SK-N-SH (cell line): ENCODE results near the gene IDH3A. TPM values are rescaled to one million over a fixed set of nuclear protein-coding genes. Genes with fewer than 3 reads are reported as not detected.

Experiments
- CTCF ChIA-PET: fragments of 300-600, 350-600 bp; formaldehyde crosslinking; extraction: SDS; loops from one replicate; lab custom pipeline; 2021; lab: Yijun Ruan, JAX
- POLR2A ChIA-PET: fragments of 350-600 bp; sonication (Branson Sonifier 250); formaldehyde crosslinking; extraction: SDS; loops from one replicate; lab custom pipeline; 2020; ENCODE audit warnings: antibody characterized with exemption, inconsistent platforms; lab: Yijun Ruan, JAX
- DNase-seq: peaks from one replicate; pipeline ENCODE4 v3.0.0; 2012
- H2AFZ ChIP-seq: fragments of 200-600 bp; sonication (generic); 2 replicates; pipeline ENCODE4 v1.8.1; 2016; ENCODE audit warnings: antibody characterized with exemption, mild to moderate bottlenecking, low read depth
- H3F3A ChIP-seq: fragments of 200-600 bp; sonication (generic); replicated peaks from 2 replicates; pipeline ENCODE3; 2016; ENCODE audit warnings: antibody characterized with exemption, mild to moderate bottlenecking; ENCODE audit not compliant: insufficient read depth
- H3K27ac ChIP-seq, 2 experiments: fragments of 200-500 bp in 1 of 2; fragments of 200-600 bp in 1 of 2; sonication (Bioruptor generic) in 1 of 2; sonication (generic), shearing (Covaris generic) in 1 of 2; 2 replicates each; pipeline versions ENCODE4 v1.5.1 to v1.6.1; 2014 to 2016; ENCODE audit warnings: low read depth in 2 of 2, inconsistent platforms in 1 of 2, low read length in 1 of 2, mild to moderate bottlenecking in 1 of 2, mixed read lengths in 1 of 2
- H3K27me3 ChIP-seq: fragments of 200-600 bp; sonication (generic), shearing (Covaris generic); 2 replicates; pipeline ENCODE4 v1.6.1; 2016; ENCODE audit warnings: mixed run types; ENCODE audit not compliant: insufficient read depth
- H3K36me3 ChIP-seq, 2 experiments: fragments of 200-500 bp in 1 of 2; fragments of 200-600 bp in 1 of 2; sonication (Bioruptor generic) in 1 of 2; sonication (generic) in 1 of 2; replicated peaks in 1 of 2; 2 replicates each; pipeline versions ENCODE3 to v1.5.1; 2014 to 2016; ENCODE audit warnings: low read length in 1 of 2, mild to moderate bottlenecking in 1 of 2; ENCODE audit not compliant: insufficient read depth in 2 of 2, control insufficient read depth in 1 of 2
- H3K4me1 ChIP-seq, 2 experiments: fragments of 200-500 bp in 1 of 2; fragments of 200-600 bp in 1 of 2; sonication (Bioruptor generic) in 1 of 2; sonication (generic), shearing (Covaris generic) in 1 of 2; 2 replicates each; pipeline versions ENCODE4 v1.5.1 to v1.6.1; 2014 to 2016; ENCODE audit warnings: low read depth in 1 of 2, low read length in 1 of 2, mixed run types in 1 of 2; ENCODE audit not compliant: insufficient read depth in 2 of 2, control insufficient read depth in 1 of 2
- H3K4me2 ChIP-seq: fragments of 200-600 bp; sonication (generic), shearing (Covaris generic); 2 replicates; pipeline ENCODE4 v1.6.1; 2017; ENCODE audit warnings: mixed run types
- H3K4me3 ChIP-seq, 2 experiments: fragments of 200-500 bp in 1 of 2; fragments of 200-600 bp in 1 of 2; sonication (Bioruptor generic) in 1 of 2; sonication (generic), shearing (Covaris generic) in 1 of 2; 2 replicates each; pipeline versions ENCODE4 v1.5.1 to v1.8.1; 2014 to 2016; ENCODE audit warnings: low read depth in 2 of 2, inconsistent platforms in 1 of 2, low read length in 1 of 2, mild to moderate bottlenecking in 1 of 2, mixed read lengths in 1 of 2, moderate library complexity in 1 of 2
- H3K79me2 ChIP-seq: fragments of 200-600 bp; sonication (generic); 2 replicates; pipeline ENCODE4 v1.8.1; 2017; ENCODE audit warnings: mild to moderate bottlenecking; ENCODE audit not compliant: insufficient read depth
- H3K9ac ChIP-seq: fragments of 200-600 bp; sonication (generic); 2 replicates; pipeline ENCODE4 v1.6.1; 2017; ENCODE audit warnings: mixed run types
- H3K9me2 ChIP-seq: fragments of 200-600 bp; sonication (generic); 2 replicates; pipeline ENCODE4 v1.6.1; 2017; ENCODE audit warnings: mixed run types
- H3K9me3 ChIP-seq: fragments of 200-600 bp; sonication (generic); 2 replicates; pipeline ENCODE4 v1.6.1; 2017; ENCODE audit warnings: mixed run types, mild to moderate bottlenecking, moderate library complexity
- H4K20me1 ChIP-seq: fragments of 200-600 bp; sonication (generic); 2 replicates; pipeline ENCODE4 v1.6.1; 2017; ENCODE audit warnings: mild to moderate bottlenecking, mixed run types; ENCODE audit not compliant: insufficient read depth
- EP300 ChIP-seq, 2 experiments: IDR thresholded peaks; 2 replicates each; pipeline versions ENCODE4 v1.4.0 to v1.6.1; 2012; ENCODE audit warnings: borderline replicate concordance in 1 of 2, low read depth in 1 of 2, low read length in 1 of 2
- EZH2phosphoT487 ChIP-seq: fragments of 200-600 bp; sonication (generic); IDR thresholded peaks from 2 replicates; pipeline ENCODE4 v1.6.1; 2017; ENCODE audit warnings: low read depth, mixed run types, mild to moderate bottlenecking, antibody characterized with exemption, moderate library complexity, borderline replicate concordance
- FOSL2 ChIP-seq: IDR thresholded peaks from 2 replicates; pipeline ENCODE4 v1.4.0; 2012; ENCODE audit warnings: low read depth, mild to moderate bottlenecking, moderate library complexity, borderline replicate concordance
- FOXJ3 ChIP-seq: sonication (generic); formaldehyde crosslinking; IDR thresholded peaks from 2 replicates; pipeline ENCODE4 v1.5.1; 2020; ENCODE audit warnings: mild to moderate bottlenecking, missing genetic modification reagents
- GATA2 ChIP-seq: sonication (generic); formaldehyde crosslinking; IDR thresholded peaks from 2 replicates; pipeline ENCODE4 v1.5.0; 2020; ENCODE audit warnings: mild to moderate bottlenecking, missing genetic modification reagents
- MXI1 ChIP-seq: IDR thresholded peaks from 2 replicates; pipeline ENCODE4 v1.6.1; 2012; ENCODE audit warnings: mild to moderate bottlenecking, low read depth, low read length, improper control_type of control experiment
- RAD21 ChIP-seq: IDR thresholded peaks from 2 replicates; pipeline ENCODE4 v1.6.1; 2012; ENCODE audit warnings: mild to moderate bottlenecking, low read length
- RCOR1 ChIP-seq: fragments of 150-350 bp; IDR thresholded peaks from 2 replicates; pipeline ENCODE4 v1.6.1; 2017; ENCODE audit warnings: antibody characterized with exemption, low read length
- RFX5 ChIP-seq: IDR thresholded peaks from 2 replicates; pipeline ENCODE4 v1.6.1; 2012; ENCODE audit warnings: mild to moderate bottlenecking, improper control_type of control experiment, low read length
- SMC3 ChIP-seq: IDR thresholded peaks from 2 replicates; pipeline ENCODE4 v1.6.1; 2012; ENCODE audit warnings: low read depth, low read length, improper control_type of control experiment
- TEAD4 ChIP-seq: IDR thresholded peaks from 2 replicates; pipeline ENCODE4 v1.4.0; 2012; ENCODE audit warnings: mild to moderate bottlenecking, borderline replicate concordance; ENCODE audit not compliant: insufficient read depth
- USF1 ChIP-seq: IDR thresholded peaks from 2 replicates; pipeline ENCODE4 v1.4.0; 2012; ENCODE audit warnings: low read depth, borderline replicate concordance
- YY1 ChIP-seq: IDR thresholded peaks from 2 replicates; pipeline ENCODE4 v1.4.0; 2012; ENCODE audit warnings: low read depth, mild to moderate bottlenecking
- WGBS: methylation state at CpG from one replicate; pipeline ENCODE4 v1.1.6; 2017; ENCODE audit warnings: low lambda C conversion rate; 5-methylcytosine and 5-hydroxymethylcytosine counted together
- polyA plus RNA-seq, 3 experiments: library from polyadenylated mRNA; depleted of rRNA; stranded (reverse); fragments of >200 nt; gene quantifications; 2 replicates each; pipeline ENCODE4 v1.2.3, GENCODE V29; 2012
- TF ChIP-seq, protein P1 (sequence below): IDR thresholded peaks from 2 replicates; pipeline ENCODE4 v1.4.0; 2012; ENCODE audit warnings: low read depth, borderline replicate concordance
- TF ChIP-seq, protein P2 (sequence below): fragments of 150-350 bp; IDR thresholded peaks from 2 replicates; pipeline ENCODE4 v1.6.1; 2017; ENCODE audit warnings: antibody characterized with exemption, low read length, low read depth, borderline replicate concordance
- TF ChIP-seq, protein P3 (sequence below): IDR thresholded peaks from 2 replicates; pipeline ENCODE4 v1.4.0; 2012; ENCODE audit warnings: low read depth

The IDH3A gene
- polyA plus RNA-seq, 1 of the 3 experiments (the other 2 are of a cell fraction) = 33.2 TPM

DNA sequence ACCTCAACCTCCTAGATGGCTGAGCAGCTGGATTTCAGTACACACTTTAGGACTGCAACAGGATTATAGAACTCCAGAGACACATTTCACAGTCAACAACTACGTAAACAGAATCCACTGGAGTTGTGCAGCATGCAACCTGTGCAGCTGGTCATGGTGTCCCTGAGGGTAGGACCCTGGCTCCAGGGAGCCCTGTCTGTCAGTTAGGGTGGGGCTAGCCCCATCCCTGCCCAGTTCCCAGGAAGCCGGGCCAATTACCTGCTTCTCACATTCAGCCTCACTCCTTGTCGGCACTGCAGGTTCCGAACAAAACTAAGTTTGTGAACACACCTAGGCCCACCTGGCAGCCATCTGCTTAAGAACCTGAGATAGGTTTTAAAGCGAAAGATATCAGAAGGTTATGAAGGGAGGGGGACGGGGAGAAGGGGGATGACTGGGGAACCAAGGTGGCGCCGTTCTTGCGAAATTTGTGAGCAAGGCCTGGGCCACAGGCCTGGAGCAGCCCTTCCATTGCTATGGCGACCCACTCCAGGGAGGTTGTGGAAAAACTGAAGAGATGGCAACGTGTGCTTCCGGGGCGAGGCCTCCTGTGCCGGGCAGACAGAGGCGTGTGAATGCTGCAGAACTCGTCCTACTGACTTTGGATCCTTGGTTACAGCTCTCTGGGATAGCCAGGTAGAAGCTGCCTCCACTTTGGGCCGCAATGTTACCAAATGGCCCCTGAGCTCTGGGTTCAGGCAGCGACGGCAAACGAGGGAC is 59.9 kb downstream of the IDH3A start:
- no peak overlapping the region for H3K4me3 ChIP-seq
- no peaks in the 10 kb centered on the region for H3F3A ChIP-seq
- DNase-seq = no peak
- POLR2A ChIA-PET = no interaction called here
- H3K36me3 ChIP-seq = no peaks in the 10 kb centered on the region
- no peak overlapping the region for H3K4me2 ChIP-seq
- no peak overlapping the region for H2AFZ ChIP-seq
- CTCF ChIA-PET = interaction anchor here (1.1 to 8.2 kb wide), 4 partner anchors 14 to 242 kb away, joined by 3 to 68 read pairs (median 8); no protein-coding TSS in a partner anchor
- H3K79me2 ChIP-seq = no peaks in the 10 kb centered on the region
- no peaks in the 10 kb centered on the region for H4K20me1 ChIP-seq
- no peaks in the 10 kb centered on the region for H3K9me2 ChIP-seq
- H3K27ac ChIP-seq = no peak overlapping the region
- H3K9ac ChIP-seq = no peak overlapping the region
- H3K4me1 ChIP-seq = peaks cover 11 to 25% of the 10 kb centered on the region in 2 experiments; a peak in 3 of 4 replicates
- TF ChIP-seq RAD21 (no peak), SMC3 (no peak), TEAD4 (no peak), USF1 (no peak), RFX5 (no peak), MXI1 (no peak), EP300 (IDR thresholded peaks at IDR 0.05; ENCODE audit: borderline replicate concordance in 1 of 2, low read depth in 1 of 2, low read length in 1 of 2) (no peak), FOSL2 (no peak), FOXJ3 (no peak), RCOR1 (no peak), YY1 (no peak), GATA2 (no peak), EZH2phosphoT487 (no peak)
- TF ChIP-seq, protein P1, sequence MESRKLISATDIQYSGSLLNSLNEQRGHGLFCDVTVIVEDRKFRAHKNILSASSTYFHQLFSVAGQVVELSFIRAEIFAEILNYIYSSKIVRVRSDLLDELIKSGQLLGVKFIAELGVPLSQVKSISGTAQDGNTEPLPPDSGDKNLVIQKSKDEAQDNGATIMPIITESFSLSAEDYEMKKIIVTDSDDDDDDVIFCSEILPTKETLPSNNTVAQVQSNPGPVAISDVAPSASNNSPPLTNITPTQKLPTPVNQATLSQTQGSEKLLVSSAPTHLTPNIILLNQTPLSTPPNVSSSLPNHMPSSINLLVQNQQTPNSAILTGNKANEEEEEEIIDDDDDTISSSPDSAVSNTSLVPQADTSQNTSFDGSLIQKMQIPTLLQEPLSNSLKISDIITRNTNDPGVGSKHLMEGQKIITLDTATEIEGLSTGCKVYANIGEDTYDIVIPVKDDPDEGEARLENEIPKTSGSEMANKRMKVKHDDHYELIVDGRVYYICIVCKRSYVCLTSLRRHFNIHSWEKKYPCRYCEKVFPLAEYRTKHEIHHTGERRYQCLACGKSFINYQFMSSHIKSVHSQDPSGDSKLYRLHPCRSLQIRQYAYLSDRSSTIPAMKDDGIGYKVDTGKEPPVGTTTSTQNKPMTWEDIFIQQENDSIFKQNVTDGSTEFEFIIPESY = no peak
- TF ChIP-seq, protein P2, sequence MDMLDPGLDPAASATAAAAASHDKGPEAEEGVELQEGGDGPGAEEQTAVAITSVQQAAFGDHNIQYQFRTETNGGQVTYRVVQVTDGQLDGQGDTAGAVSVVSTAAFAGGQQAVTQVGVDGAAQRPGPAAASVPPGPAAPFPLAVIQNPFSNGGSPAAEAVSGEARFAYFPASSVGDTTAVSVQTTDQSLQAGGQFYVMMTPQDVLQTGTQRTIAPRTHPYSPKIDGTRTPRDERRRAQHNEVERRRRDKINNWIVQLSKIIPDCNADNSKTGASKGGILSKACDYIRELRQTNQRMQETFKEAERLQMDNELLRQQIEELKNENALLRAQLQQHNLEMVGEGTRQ = no peak
- TF ChIP-seq, protein P3, sequence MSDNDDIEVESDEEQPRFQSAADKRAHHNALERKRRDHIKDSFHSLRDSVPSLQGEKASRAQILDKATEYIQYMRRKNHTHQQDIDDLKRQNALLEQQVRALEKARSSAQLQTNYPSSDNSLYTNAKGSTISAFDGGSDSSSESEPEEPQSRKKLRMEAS = no peak
- H3K9me3 ChIP-seq = no peaks in the 10 kb centered on the region
- H3K27me3 ChIP-seq = no peaks in the 10 kb centered on the region
- 94% methylated on average over 20 of the region's 20 CpGs for whole genome bisulfite sequencing
